ENCODE data around the gene CREB3. TPM values are rescaled to one million over a fixed set of nuclear protein-coding genes. Genes with fewer than 3 reads are reported as not detected.

Gene CREB3
- polyA plus RNA-seq, 3 donors = 17.4 to 38.7 (median 32.2) TPM

DNA sequence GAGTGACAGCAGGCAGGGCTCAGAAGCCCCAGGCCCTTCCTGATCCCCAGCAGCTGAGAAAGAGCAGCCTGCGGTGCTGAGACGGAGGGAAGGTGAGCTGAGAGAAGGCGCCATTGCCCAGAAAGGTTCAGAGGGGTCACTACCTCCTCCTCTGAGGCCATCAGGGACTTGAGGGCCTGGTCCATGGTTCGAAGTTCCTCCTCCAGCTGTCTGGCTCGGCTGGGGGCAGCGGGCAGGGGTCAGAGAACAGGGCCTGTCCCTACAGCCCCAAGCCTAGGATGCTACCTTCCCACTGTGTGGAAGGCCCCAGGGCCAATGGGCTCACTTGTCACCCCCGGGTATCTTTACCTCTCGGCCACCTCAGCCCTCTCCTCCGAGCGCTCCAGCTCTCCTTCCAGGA is 47.5 kb upstream of the CREB3 start:
- intact Hi-C loops (cut with micrococcal nuclease) = no loop called here
- peaks cover 0 to 11% of the 10 kb centered on the region in 2 donors for H3K27me3 ChIP-seq (ENCODE audit: control insufficient read depth in 2 of 2, insufficient read depth in 2 of 2, low read length in 2 of 2)
- 98% methylated on average over 9 of the region's 10 CpGs for WGBS (ENCODE audit: insufficient coverage)
- no peaks in the 10 kb centered on the region for H4K20me1 ChIP-seq (ENCODE audit: insufficient read depth, low read length)
- H3K4me1 Mint-ChIP-seq = peaks cover 3% of the 10 kb centered on the region
- no peak overlapping the region for H3K4me3 ChIP-seq (replicated peaks in 1 of 3; ENCODE audit: low read depth in 2 of 3, low read length in 3 of 3)
- H3K9me3 ChIP-seq (replicated peaks in 1 of 2; ENCODE audit: control insufficient read depth in 1 of 2, insufficient read depth in 1 of 2, low read length in 2 of 2) = no peaks in the 10 kb centered on the region
- no peak overlapping the region for H2AFZ ChIP-seq (ENCODE audit: insufficient read depth, low read depth, low read length, poor library complexity, severe bottlenecking)
- no peak overlapping the region for H3K9ac ChIP-seq (ENCODE audit: insufficient read depth, low read length, poor library complexity, severe bottlenecking)
- no peak for DNase-seq
- H3K9me3 Mint-ChIP-seq = peaks cover 0 to 3% (median 0%) of the 10 kb centered on the region in 7 donors
- H3K4me1 ChIP-seq (ENCODE audit: control insufficient read depth in 1 of 2, insufficient read depth in 2 of 2, low read length in 2 of 2) = peaks cover 5 to 6% of the 10 kb centered on the region in 2 donors
- H3K27me3 Mint-ChIP-seq (ENCODE audit: low read depth in 3 of 3) = peaks cover 6 to 14% (median 6%) of the 10 kb centered on the region in 3 donors
- TF ChIP-seq, protein P1, sequence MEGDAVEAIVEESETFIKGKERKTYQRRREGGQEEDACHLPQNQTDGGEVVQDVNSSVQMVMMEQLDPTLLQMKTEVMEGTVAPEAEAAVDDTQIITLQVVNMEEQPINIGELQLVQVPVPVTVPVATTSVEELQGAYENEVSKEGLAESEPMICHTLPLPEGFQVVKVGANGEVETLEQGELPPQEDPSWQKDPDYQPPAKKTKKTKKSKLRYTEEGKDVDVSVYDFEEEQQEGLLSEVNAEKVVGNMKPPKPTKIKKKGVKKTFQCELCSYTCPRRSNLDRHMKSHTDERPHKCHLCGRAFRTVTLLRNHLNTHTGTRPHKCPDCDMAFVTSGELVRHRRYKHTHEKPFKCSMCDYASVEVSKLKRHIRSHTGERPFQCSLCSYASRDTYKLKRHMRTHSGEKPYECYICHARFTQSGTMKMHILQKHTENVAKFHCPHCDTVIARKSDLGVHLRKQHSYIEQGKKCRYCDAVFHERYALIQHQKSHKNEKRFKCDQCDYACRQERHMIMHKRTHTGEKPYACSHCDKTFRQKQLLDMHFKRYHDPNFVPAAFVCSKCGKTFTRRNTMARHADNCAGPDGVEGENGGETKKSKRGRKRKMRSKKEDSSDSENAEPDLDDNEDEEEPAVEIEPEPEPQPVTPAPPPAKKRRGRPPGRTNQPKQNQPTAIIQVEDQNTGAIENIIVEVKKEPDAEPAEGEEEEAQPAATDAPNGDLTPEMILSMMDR (IDR thresholded peaks at IDR 0.05) = no peak
- no peak overlapping the region for H3K27ac ChIP-seq (ENCODE audit: low read depth in 1 of 2, low read length in 2 of 2)
- no peak overlapping the region for H3K4me3 Mint-ChIP-seq
- no peaks in the 10 kb centered on the region for H3K36me3 Mint-ChIP-seq
- peak overlapping the region in 1 of 7 donors; percentile 10 for H3K27ac Mint-ChIP-seq
- H3K79me2 ChIP-seq (ENCODE audit: insufficient read depth, low read length) = no peaks in the 10 kb centered on the region
- H3K36me3 ChIP-seq (replicated peaks in 1 of 2; ENCODE audit: control insufficient read depth in 1 of 2, insufficient read depth in 2 of 2, low read length in 2 of 2) = no peaks in the 10 kb centered on the region
- H3K4me2 ChIP-seq (replicated peaks; ENCODE audit: extremely low read depth, low read length, poor library complexity, severe bottlenecking) = no peak overlapping the region

DNA sequence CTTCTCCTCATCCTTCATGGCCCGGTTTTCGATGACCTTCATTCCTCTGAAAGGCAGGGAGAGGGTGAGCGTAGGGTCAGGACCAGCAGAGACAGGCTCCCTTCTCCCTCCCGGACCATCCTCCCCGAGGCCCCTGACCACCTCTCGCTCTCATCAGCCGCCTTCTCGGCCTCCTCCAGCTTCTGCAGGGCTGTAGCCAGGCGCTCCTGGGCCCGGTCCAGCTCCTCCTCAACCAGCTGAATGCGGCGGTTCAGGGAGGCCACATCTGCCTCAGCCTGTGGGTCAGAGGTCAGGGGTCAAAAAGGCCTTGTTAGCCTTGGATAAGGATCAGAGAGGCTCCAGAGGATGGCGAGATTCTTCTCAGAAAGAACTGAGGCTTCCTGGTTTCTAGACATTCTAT is 47.0 kb upstream of the CREB3 start:
- TF ChIP-seq, protein P1 (IDR thresholded peaks at IDR 0.05) = no peak
- H3K27ac Mint-ChIP-seq = no peak overlapping the region

More for the DNA sequence above, 47.0 kb upstream of the CREB3 start:
- H3K4me3 Mint-ChIP-seq = no peak overlapping the region
- Histone ChIP-seq H3K4me2 (replicated peaks; ENCODE audit: extremely low read depth, low read length, poor library complexity, severe bottlenecking) (no peak overlapping the region), H3K9me3 (replicated peaks in 1 of 2; ENCODE audit: control insufficient read depth in 1 of 2, insufficient read depth in 1 of 2, low read length in 2 of 2) (no peaks in the 10 kb centered on the region), H3K36me3 (replicated peaks in 1 of 2; ENCODE audit: control insufficient read depth in 1 of 2, insufficient read depth in 2 of 2, low read length in 2 of 2) (no peaks in the 10 kb centered on the region), H2AFZ (ENCODE audit: insufficient read depth, low read depth, low read length, poor library complexity, severe bottlenecking) (no peak overlapping the region), H3K27me3 (ENCODE audit: control insufficient read depth in 2 of 2, insufficient read depth in 2 of 2, low read length in 2 of 2) (peaks cover 0 to 15% of the 10 kb centered on the region in 2 donors), H3K4me1 (ENCODE audit: control insufficient read depth in 1 of 2, insufficient read depth in 2 of 2, low read length in 2 of 2) (peaks cover 9 to 12% of the 10 kb centered on the region in 2 donors), H4K20me1 (ENCODE audit: insufficient read depth, low read length) (no peaks in the 10 kb centered on the region), H3K4me3 (replicated peaks in 1 of 3; ENCODE audit: low read depth in 2 of 3, low read length in 3 of 3) (no peak overlapping the region), H3K79me2 (ENCODE audit: insufficient read depth, low read length) (no peaks in the 10 kb centered on the region), H3K9ac (ENCODE audit: insufficient read depth, low read length, poor library complexity, severe bottlenecking) (no peak overlapping the region), H3K27ac (ENCODE audit: low read depth in 1 of 2, low read length in 2 of 2) (no peak overlapping the region)
- intact Hi-C loops (cut with micrococcal nuclease) = no loop called here
- 96% methylated on average over 13 of the region's 13 CpGs for WGBS (ENCODE audit: insufficient coverage)
- H3K27me3 Mint-ChIP-seq (ENCODE audit: low read depth in 3 of 3) = peaks cover 6 to 18% (median 8%) of the 10 kb centered on the region in 3 donors
- no peak for DNase-seq
- peaks cover 5% of the 10 kb centered on the region for H3K4me1 Mint-ChIP-seq
- H3K36me3 Mint-ChIP-seq = no peaks in the 10 kb centered on the region
- H3K9me3 Mint-ChIP-seq = peaks cover 0 to 3% (median 0%) of the 10 kb centered on the region in 7 donors
